ENCODE measurements around the gene S100A8.

DNA sequence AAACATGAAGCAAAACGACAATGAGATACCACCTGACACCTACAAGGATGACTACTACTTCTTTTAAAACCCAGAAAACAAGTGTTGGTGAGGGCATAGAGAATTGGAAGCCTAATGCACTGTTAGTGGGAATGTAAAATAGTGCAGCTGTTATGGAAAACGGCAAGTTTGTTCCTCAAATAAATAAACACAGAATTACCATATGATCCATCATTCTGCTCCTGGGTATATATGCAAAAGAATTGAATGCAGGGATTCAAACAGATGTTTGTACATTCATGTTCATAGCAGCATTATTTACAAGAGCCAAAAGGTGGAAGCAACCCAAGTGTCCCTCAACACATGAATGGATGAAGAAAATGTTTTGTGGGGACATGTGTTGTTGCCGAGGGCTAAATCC lies 1.4 kb upstream of the S100A8 start:
- no peak for TF ChIP-seq POLR2AphosphoS5 (IDR thresholded peaks at IDR 0.05; ENCODE audit: low read depth, low read length)
- TF ChIP-seq, protein P1, sequence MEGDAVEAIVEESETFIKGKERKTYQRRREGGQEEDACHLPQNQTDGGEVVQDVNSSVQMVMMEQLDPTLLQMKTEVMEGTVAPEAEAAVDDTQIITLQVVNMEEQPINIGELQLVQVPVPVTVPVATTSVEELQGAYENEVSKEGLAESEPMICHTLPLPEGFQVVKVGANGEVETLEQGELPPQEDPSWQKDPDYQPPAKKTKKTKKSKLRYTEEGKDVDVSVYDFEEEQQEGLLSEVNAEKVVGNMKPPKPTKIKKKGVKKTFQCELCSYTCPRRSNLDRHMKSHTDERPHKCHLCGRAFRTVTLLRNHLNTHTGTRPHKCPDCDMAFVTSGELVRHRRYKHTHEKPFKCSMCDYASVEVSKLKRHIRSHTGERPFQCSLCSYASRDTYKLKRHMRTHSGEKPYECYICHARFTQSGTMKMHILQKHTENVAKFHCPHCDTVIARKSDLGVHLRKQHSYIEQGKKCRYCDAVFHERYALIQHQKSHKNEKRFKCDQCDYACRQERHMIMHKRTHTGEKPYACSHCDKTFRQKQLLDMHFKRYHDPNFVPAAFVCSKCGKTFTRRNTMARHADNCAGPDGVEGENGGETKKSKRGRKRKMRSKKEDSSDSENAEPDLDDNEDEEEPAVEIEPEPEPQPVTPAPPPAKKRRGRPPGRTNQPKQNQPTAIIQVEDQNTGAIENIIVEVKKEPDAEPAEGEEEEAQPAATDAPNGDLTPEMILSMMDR (IDR thresholded peaks at IDR 0.05) = no peak
